ENCODE results near the gene PRDX4.

Gene PRDX4

DNA sequence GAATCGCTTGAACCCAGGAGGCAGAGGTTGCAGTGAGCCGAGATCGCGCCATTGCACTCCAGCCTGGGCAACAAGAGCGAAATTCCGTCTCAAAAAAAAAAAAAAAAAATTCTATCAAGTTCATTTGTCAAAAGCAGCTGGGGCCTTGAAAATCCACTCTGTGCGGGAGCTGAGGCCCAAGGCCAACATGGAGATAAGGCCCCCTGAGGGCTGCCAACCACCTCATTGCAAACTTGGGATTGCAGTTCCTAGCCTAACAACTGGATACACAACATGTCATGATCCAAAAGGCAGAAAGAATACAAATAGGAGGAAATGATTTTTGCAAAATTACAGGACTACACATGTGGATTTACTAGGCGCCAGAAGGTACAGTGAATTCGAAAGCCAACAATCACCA, 22.5 kb upstream of the PRDX4 start:
- TF ChIP-seq EP300 (IDR thresholded peaks at IDR 0.05; ENCODE audit: borderline replicate concordance) (no peak), CEBPB (IDR thresholded peaks at IDR 0.05) (no peak), EGR1 (IDR thresholded peaks at IDR 0.05) (no peak), NFIC (IDR thresholded peaks at IDR 0.05) (no peak), YY1 (IDR thresholded peaks at IDR 0.05; ENCODE audit: low read depth) (no peak), RAD21 (IDR thresholded peaks at IDR 0.05; ENCODE audit: low read depth) (no peak), CREB1 (IDR thresholded peaks at IDR 0.05; ENCODE audit: low read depth) (no peak)
- TF ChIP-seq, protein P1, sequence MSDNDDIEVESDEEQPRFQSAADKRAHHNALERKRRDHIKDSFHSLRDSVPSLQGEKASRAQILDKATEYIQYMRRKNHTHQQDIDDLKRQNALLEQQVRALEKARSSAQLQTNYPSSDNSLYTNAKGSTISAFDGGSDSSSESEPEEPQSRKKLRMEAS (IDR thresholded peaks at IDR 0.05), result no peak

DNA sequence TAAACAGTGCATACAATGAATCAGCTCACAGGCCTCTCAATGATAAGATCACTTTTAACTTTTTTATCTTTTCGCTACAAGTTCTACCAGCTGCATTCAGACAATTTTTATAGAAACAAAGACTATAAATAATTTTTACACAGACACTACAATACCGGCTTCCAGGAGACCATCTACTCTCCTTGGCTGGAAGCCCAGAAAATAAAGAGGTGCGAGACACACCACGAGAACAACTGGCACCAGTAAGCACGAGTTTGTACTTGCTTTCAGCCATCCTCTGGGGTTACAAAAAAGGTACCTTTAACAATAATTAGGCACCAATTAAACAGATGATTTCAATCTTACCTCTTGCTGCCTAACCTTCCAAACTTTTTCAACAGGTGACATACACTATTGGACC, 11.2 kb upstream of the PRDX4 start:
- TF ChIP-seq TEAD4 (IDR thresholded peaks at IDR 0.05) (no peak), RAD21 (IDR thresholded peaks at IDR 0.05; ENCODE audit: low read depth) (no peak), EP300 (IDR thresholded peaks at IDR 0.05; ENCODE audit: borderline replicate concordance) (no peak), ZBTB7A (IDR thresholded peaks at IDR 0.05; ENCODE audit: low read depth) (no peak), YY1 (IDR thresholded peaks at IDR 0.05; ENCODE audit: low read depth) (no peak), EGR1 (IDR thresholded peaks at IDR 0.05) (no peak), NFIC (IDR thresholded peaks at IDR 0.05) (no peak), CREB1 (IDR thresholded peaks at IDR 0.05; ENCODE audit: low read depth) (no peak)
- TF ChIP-seq, protein P2, sequence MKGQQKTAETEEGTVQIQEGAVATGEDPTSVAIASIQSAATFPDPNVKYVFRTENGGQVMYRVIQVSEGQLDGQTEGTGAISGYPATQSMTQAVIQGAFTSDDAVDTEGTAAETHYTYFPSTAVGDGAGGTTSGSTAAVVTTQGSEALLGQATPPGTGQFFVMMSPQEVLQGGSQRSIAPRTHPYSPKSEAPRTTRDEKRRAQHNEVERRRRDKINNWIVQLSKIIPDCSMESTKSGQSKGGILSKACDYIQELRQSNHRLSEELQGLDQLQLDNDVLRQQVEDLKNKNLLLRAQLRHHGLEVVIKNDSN (IDR thresholded peaks at IDR 0.05), result no peak
- TF ChIP-seq, protein P3, sequence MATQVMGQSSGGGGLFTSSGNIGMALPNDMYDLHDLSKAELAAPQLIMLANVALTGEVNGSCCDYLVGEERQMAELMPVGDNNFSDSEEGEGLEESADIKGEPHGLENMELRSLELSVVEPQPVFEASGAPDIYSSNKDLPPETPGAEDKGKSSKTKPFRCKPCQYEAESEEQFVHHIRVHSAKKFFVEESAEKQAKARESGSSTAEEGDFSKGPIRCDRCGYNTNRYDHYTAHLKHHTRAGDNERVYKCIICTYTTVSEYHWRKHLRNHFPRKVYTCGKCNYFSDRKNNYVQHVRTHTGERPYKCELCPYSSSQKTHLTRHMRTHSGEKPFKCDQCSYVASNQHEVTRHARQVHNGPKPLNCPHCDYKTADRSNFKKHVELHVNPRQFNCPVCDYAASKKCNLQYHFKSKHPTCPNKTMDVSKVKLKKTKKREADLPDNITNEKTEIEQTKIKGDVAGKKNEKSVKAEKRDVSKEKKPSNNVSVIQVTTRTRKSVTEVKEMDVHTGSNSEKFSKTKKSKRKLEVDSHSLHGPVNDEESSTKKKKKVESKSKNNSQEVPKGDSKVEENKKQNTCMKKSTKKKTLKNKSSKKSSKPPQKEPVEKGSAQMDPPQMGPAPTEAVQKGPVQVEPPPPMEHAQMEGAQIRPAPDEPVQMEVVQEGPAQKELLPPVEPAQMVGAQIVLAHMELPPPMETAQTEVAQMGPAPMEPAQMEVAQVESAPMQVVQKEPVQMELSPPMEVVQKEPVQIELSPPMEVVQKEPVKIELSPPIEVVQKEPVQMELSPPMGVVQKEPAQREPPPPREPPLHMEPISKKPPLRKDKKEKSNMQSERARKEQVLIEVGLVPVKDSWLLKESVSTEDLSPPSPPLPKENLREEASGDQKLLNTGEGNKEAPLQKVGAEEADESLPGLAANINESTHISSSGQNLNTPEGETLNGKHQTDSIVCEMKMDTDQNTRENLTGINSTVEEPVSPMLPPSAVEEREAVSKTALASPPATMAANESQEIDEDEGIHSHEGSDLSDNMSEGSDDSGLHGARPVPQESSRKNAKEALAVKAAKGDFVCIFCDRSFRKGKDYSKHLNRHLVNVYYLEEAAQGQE (IDR thresholded peaks at IDR 0.05; ENCODE audit: low read depth), result no peak

DNA sequence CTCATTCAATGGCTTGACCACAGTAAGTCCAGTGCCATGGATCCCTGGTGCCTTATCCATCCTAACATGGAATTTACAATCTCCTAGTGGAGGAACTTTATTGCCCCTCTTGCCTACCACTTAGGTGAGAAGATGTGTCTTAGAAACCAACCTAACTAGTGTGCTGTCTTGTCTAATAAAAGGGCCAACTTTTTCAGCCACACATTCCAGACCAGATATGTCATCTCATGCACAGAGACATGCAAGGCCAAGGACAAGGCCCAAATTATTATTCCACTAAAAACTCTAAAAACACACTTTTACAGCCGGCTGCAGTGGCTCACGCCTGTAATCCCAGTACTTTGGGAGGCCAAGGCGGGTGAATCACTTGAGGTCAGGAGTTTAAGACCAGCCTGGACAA, 10.6 kb upstream of the PRDX4 start:
- no peak for TF ChIP-seq ZBTB7A (IDR thresholded peaks at IDR 0.05; ENCODE audit: low read depth)
- no peak for TF ChIP-seq TEAD4 (IDR thresholded peaks at IDR 0.05)
- no peak for TF ChIP-seq NFIC (IDR thresholded peaks at IDR 0.05)
- TF ChIP-seq, protein P1 (IDR thresholded peaks at IDR 0.05), result no peak
- TF ChIP-seq EGR1 (IDR thresholded peaks at IDR 0.05), result no peak
- no peak for TF ChIP-seq FOXM1 (IDR thresholded peaks at IDR 0.05; ENCODE audit: borderline replicate concordance, low read depth)
- no peak for TF ChIP-seq CREB1 (IDR thresholded peaks at IDR 0.05; ENCODE audit: low read depth)
- TF ChIP-seq, protein P2 (IDR thresholded peaks at IDR 0.05), result no peak
- no peak for TF ChIP-seq TCF12 (IDR thresholded peaks at IDR 0.05; ENCODE audit: low read depth)

DNA sequence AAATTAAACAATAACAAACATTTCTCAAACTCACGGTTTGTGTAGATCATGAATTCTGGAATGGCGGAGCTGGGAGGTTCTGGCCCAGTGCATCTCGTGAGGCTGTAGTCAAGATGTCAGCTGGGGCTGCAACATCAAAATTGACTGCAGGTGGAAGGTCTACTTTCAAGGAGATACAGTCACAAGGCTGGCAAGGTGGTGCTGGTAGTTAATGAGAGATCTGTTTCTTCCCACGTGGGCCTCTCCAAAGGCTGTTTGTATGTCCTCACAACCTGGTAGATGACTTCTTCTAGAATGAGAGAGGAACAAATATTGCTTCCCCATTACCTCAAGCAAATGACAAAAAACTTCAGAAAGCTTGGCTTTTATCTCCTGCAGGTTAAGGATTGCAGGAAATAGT, 8.0 kb upstream of the PRDX4 start:
- TF ChIP-seq CEBPB (IDR thresholded peaks at IDR 0.05), result no peak
- no peak for TF ChIP-seq RAD21 (IDR thresholded peaks at IDR 0.05; ENCODE audit: low read depth)
- TF ChIP-seq TEAD4 (IDR thresholded peaks at IDR 0.05), result no peak
- TF ChIP-seq ZBTB7A (IDR thresholded peaks at IDR 0.05; ENCODE audit: low read depth), result no peak

DNA sequence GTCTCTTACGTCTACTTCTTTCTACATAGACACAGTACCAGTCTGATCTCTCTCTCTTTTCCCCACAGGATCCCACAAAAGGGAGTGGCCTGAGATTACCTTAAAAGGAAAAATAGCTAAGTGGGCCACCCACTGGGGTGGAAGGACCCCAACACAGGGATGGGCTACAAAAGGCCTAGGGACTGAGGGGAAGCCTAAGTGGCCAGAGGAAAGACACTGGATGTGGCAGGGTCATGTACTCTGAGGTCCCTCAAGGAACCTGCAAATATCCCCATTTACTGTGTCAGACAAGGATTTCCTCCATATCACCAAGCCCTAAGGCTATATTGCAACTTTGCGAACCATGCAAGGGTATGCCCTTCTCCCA, 6.5 kb upstream of the PRDX4 start:
- TF ChIP-seq TEAD4 (IDR thresholded peaks at IDR 0.05) (no peak), YY1 (IDR thresholded peaks at IDR 0.05; ENCODE audit: low read depth) (no peak), RAD21 (IDR thresholded peaks at IDR 0.05; ENCODE audit: low read depth) (no peak), CREB1 (IDR thresholded peaks at IDR 0.05; ENCODE audit: low read depth) (no peak), NFIC (IDR thresholded peaks at IDR 0.05) (no peak), TCF12 (IDR thresholded peaks at IDR 0.05; ENCODE audit: low read depth) (no peak), FOXM1 (IDR thresholded peaks at IDR 0.05; ENCODE audit: borderline replicate concordance, low read depth) (no peak), EP300 (IDR thresholded peaks at IDR 0.05; ENCODE audit: borderline replicate concordance) (no peak), EGR1 (IDR thresholded peaks at IDR 0.05) (no peak), ZBTB7A (IDR thresholded peaks at IDR 0.05; ENCODE audit: low read depth) (no peak), CEBPB (IDR thresholded peaks at IDR 0.05) (no peak), TAF1 (IDR thresholded peaks at IDR 0.05; ENCODE audit: low read depth) (no peak)
- TF ChIP-seq, protein P1 (IDR thresholded peaks at IDR 0.05), result no peak
- TF ChIP-seq, protein P3 (IDR thresholded peaks at IDR 0.05; ENCODE audit: low read depth), result no peak
- TF ChIP-seq, protein P2 (IDR thresholded peaks at IDR 0.05), result no peak

DNA sequence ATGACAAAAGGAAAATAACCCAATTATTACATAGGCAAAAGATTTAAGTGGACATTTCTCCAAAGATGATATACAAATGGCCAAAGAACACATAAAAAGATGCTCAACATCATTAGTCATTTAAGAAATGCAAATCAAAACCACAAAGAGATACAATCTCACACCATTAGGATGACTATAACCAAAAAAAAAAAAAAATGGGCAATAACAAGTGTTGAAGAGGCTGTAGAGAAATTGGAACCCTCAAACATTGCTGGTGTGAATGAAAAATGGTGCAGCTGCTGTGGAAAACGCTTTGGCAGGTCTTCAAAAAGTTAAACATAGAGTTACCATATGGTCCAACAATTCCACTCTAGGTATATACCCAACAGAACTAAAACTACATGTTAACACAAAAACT, 5.6 kb upstream of the PRDX4 start:
- TF ChIP-seq, protein P2 (IDR thresholded peaks at IDR 0.05), result no peak
- TF ChIP-seq, protein P1 (IDR thresholded peaks at IDR 0.05), result no peak
- no peak for TF ChIP-seq TEAD4 (IDR thresholded peaks at IDR 0.05)
- no peak for TF ChIP-seq ZBTB7A (IDR thresholded peaks at IDR 0.05; ENCODE audit: low read depth)
- TF ChIP-seq RAD21 (IDR thresholded peaks at IDR 0.05; ENCODE audit: low read depth), result no peak
- TF ChIP-seq, protein P3 (IDR thresholded peaks at IDR 0.05; ENCODE audit: low read depth), result no peak
- TF ChIP-seq CREB1 (IDR thresholded peaks at IDR 0.05; ENCODE audit: low read depth), result no peak
- no peak for TF ChIP-seq EP300 (IDR thresholded peaks at IDR 0.05; ENCODE audit: borderline replicate concordance)
- TF ChIP-seq EGR1 (IDR thresholded peaks at IDR 0.05), result no peak
- no peak for TF ChIP-seq TCF12 (IDR thresholded peaks at IDR 0.05; ENCODE audit: low read depth)
- TF ChIP-seq FOXM1 (IDR thresholded peaks at IDR 0.05; ENCODE audit: borderline replicate concordance, low read depth), result no peak

Measured in Ishikawa (cell line).